ENCODE measurements around the gene CFAP58. TPM values are rescaled to one million over a fixed set of nuclear protein-coding genes. Genes with fewer than 3 reads are reported as not detected.
A peak's percentile ranks its signal among the peaks of the same experiment; 100 is the strongest.

Gene CFAP58
- total and polyA plus RNA-seq, 2 of the 13 experiments (the other 11 are each of a cell fraction or from before 2014, with no cell fraction given), result 0.03 TPM; not detected in 1

DNA sequence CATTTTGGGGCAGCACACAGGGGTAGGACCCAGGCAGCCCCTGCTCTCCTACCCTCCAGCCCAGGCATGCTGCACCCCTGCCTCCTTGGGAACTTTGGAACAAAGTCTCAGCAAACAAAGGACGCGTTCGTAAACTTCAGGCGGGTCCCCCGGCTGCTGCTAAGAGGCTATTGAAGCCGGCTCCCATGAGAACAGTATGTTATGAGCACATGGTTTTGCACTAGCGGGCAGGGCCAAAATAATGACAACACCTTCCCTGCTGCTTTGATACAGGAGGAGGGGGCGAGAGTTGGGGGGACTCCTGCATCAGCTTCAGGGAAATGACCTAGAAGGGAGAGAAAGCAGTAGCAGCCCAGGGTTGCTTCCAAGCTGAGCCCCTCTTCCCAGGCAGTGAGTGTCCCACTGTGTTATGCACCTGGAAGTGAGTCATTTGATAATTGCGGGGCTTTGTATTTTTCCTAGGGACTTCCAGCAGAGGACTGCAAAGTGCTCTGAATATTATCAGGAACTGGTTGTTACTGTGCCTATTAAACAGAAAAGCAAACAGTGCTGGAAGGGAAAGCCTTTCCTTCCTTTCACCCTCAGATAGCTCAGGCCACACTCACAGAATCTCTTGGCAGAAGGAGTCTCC is 22.3 kb upstream of the CFAP58 start (continued):
- TF ChIP-seq, protein P1, sequence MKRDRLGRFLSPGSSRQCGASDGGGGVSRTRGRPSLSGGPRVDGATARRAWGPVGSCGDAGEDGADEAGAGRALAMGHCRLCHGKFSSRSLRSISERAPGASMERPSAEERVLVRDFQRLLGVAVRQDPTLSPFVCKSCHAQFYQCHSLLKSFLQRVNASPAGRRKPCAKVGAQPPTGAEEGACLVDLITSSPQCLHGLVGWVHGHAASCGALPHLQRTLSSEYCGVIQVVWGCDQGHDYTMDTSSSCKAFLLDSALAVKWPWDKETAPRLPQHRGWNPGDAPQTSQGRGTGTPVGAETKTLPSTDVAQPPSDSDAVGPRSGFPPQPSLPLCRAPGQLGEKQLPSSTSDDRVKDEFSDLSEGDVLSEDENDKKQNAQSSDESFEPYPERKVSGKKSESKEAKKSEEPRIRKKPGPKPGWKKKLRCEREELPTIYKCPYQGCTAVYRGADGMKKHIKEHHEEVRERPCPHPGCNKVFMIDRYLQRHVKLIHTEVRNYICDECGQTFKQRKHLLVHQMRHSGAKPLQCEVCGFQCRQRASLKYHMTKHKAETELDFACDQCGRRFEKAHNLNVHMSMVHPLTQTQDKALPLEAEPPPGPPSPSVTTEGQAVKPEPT (CRISPR knock-in tag; IDR thresholded peaks at IDR 0.05; ENCODE audit: low read depth), result 0 out of 2 replicates have a peak, but pooled peaks have one; percentile 45
- TF ChIP-seq CCDC6 (CRISPR knock-in tag; IDR thresholded peaks at IDR 0.05) (no peak), BCL6 (CRISPR knock-in tag; IDR thresholded peaks at IDR 0.05) (no peak), ZNF441 (CRISPR knock-in tag; IDR thresholded peaks at IDR 0.05; ENCODE audit: borderline replicate concordance) (no peak), ZSCAN31 (CRISPR knock-in tag; IDR thresholded peaks at IDR 0.05; ENCODE audit: low read depth) (no peak), ARNTL (CRISPR knock-in tag; IDR thresholded peaks at IDR 0.05) (no peak), POLR2A (IDR thresholded peaks at IDR 0.05; ENCODE audit: insufficient read depth in 1 of 2, low read depth in 2 of 2, low read length in 2 of 2) (no peak), CBFB (CRISPR knock-in tag; IDR thresholded peaks at IDR 0.05) (no peak), ZSCAN25 (CRISPR knock-in tag; IDR thresholded peaks at IDR 0.05) (peak; percentile 75), SIX1 (CRISPR knock-in tag; IDR thresholded peaks at IDR 0.05; ENCODE audit: borderline replicate concordance) (no peak), POLR2G (IDR thresholded peaks at IDR 0.05; ENCODE audit: low read depth, low read length) (no peak), ZNF383 (CRISPR knock-in tag; IDR thresholded peaks at IDR 0.05; ENCODE audit: borderline replicate concordance) (no peak), ZNF124 (CRISPR knock-in tag; IDR thresholded peaks at IDR 0.05) (peak; percentile 39; the same call in 1 of the 2 replicates), NFE2L1 (CRISPR knock-in tag; IDR thresholded peaks at IDR 0.05; ENCODE audit: borderline replicate concordance) (no peak), ZNF619 (CRISPR knock-in tag; IDR thresholded peaks at IDR 0.05) (no peak), RNF2 (conservative IDR thresholded peaks at IDR 0.05; ENCODE audit: low read depth) (no peak), SRSF4 (IDR thresholded peaks at IDR 0.05; ENCODE audit: low read depth, low read length, poor library complexity, severe bottlenecking) (no peak), NCOA5 (CRISPR knock-in tag; IDR thresholded peaks at IDR 0.05) (no peak)
- TF ChIP-seq, protein P2, sequence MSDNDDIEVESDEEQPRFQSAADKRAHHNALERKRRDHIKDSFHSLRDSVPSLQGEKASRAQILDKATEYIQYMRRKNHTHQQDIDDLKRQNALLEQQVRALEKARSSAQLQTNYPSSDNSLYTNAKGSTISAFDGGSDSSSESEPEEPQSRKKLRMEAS (IDR thresholded peaks at IDR 0.05), result peak; percentile 60
- TF ChIP-seq, protein P3, sequence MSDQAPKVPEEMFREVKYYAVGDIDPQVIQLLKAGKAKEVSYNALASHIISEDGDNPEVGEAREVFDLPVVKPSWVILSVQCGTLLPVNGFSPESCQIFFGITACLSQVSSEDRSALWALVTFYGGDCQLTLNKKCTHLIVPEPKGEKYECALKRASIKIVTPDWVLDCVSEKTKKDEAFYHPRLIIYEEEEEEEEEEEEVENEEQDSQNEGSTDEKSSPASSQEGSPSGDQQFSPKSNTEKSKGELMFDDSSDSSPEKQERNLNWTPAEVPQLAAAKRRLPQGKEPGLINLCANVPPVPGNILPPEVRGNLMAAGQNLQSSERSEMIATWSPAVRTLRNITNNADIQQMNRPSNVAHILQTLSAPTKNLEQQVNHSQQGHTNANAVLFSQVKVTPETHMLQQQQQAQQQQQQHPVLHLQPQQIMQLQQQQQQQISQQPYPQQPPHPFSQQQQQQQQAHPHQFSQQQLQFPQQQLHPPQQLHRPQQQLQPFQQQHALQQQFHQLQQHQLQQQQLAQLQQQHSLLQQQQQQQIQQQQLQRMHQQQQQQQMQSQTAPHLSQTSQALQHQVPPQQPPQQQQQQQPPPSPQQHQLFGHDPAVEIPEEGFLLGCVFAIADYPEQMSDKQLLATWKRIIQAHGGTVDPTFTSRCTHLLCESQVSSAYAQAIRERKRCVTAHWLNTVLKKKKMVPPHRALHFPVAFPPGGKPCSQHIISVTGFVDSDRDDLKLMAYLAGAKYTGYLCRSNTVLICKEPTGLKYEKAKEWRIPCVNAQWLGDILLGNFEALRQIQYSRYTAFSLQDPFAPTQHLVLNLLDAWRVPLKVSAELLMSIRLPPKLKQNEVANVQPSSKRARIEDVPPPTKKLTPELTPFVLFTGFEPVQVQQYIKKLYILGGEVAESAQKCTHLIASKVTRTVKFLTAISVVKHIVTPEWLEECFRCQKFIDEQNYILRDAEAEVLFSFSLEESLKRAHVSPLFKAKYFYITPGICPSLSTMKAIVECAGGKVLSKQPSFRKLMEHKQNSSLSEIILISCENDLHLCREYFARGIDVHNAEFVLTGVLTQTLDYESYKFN (CRISPR knock-in tag; conservative IDR thresholded peaks at IDR 0.05), result no peak
- TF ChIP-seq, protein P4, sequence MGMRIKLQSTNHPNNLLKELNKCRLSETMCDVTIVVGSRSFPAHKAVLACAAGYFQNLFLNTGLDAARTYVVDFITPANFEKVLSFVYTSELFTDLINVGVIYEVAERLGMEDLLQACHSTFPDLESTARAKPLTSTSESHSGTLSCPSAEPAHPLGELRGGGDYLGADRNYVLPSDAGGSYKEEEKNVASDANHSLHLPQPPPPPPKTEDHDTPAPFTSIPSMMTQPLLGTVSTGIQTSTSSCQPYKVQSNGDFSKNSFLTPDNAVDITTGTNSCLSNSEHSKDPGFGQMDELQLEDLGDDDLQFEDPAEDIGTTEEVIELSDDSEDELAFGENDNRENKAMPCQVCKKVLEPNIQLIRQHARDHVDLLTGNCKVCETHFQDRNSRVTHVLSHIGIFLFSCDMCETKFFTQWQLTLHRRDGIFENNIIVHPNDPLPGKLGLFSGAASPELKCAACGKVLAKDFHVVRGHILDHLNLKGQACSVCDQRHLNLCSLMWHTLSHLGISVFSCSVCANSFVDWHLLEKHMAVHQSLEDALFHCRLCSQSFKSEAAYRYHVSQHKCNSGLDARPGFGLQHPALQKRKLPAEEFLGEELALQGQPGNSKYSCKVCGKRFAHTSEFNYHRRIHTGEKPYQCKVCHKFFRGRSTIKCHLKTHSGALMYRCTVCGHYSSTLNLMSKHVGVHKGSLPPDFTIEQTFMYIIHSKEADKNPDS (CRISPR knock-in tag; IDR thresholded peaks at IDR 0.05), result no peak
- TF ChIP-seq, protein P5, sequence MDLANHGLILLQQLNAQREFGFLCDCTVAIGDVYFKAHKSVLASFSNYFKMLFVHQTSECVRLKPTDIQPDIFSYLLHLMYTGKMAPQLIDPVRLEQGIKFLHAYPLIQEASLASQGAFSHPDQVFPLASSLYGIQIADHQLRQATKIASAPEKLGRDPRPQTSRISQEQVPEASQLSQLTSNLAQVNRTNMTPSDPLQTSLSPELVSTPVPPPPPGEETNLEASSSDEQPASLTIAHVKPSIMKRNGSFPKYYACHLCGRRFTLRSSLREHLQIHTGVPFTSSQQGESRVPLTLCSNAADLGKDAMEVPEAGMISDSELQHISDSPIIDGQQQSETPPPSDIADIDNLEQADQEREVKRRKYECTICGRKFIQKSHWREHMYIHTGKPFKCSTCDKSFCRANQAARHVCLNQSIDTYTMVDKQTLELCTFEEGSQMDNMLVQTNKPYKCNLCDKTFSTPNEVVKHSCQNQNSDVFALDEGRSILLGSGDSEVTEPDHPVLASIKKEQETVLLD (CRISPR knock-in tag; IDR thresholded peaks at IDR 0.05; ENCODE audit: low read depth), result no peak
